GM19193 (cell line): ENCODE measurements around the gene SLC8A1.

Experiments used
- POLR2A ChIP-seq: IDR thresholded peaks from 4 replicates; pipeline ENCODE4 v1.6.1; 2011; ENCODE audit not compliant: insufficient read depth, insufficient read length; ENCODE audit errors: extremely low read depth

The SLC8A1 gene

DNA sequence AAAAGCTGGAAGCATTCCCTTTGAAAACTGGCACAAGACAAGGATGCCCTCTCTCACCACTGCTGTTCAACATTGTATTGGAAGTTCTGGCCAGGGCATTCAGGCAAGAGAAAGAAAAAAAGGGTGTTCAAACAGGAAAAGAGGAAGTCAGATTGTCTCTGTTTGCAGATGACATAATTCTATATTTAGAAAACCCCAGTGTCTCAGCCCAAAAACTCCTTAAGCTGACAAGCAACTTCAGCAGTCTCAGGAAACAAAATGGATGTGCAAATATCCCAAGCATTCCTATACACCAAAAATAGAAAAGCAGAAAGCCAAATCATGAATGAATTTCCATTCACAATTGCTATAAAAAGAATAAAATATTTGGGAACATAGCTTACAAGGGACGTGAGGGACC lies 11.1 kb downstream of the SLC8A1 start:
- no peak for TF ChIP-seq POLR2A

DNA sequence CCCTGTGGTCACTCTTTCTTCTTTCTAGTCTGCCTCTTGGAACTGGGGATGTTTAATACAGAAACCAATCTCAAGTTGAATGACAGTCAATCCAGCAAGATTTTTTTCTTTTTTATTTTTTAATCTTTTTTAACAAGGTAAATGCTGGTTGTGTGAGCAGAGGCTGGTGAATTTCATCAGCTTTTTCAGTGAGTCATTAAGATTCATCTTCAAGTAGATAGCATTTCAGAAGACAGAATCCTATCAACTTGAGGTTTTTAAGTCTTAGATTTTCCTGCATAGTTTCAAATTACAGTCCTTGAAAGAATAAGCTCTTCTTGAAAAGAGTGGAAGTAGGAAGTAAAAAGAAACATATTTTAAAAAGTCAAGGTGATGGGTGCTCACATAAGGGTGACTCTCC lies 12.4 kb downstream of the SLC8A1 start:
- TF ChIP-seq POLR2A: no peak

DNA sequence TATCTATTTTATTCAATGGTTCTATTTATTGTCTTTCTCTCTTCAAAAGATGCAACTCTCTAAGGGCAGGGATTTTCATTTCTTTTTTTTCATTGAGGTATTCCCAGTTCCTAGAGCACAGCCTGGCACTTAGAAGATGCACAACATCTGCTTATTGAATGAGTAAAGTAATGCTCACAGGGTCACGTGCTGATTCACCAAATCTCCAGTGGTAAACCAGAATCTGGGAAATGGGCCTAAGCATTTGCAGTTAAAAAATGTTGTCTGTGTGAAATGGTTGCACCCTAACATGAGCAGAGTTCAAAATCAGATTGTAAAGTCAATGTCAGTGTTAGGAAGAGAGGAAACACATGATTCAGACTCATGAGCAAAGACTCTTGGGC lies 15.8 kb downstream of the SLC8A1 start:
- no peak for TF ChIP-seq POLR2A

DNA sequence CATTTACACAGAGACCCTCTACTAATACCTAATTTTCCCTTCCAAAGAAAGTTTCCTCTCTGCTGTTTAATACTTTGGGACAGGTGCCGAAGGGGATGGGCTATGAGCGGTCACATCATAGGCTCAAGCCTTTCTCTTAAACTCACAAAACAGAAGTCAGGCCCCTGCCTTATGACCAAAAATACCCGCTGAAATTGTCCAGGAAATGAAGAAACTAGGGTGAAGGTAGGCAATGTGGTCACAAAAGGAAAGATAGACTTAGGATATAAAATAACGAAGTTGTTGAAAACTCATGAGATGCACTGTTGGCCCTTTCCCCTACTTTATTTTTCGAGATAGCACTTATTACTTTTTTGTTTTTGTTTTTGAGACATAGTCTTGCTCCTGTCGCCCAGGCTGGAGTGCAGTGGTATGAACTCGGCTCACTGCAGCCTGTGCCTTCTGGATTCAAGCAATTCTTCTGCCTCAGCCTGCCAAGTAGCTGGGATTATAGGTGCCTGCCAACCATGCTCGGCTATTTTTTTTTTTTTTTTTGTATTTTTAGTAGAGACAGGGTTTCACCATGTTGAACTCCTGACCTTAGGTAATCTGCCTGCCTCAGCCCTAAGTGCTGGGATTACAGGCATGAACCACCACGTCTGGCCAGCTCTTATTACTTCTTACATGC lies 16.3 kb downstream of the SLC8A1 start:
- no peak for TF ChIP-seq POLR2A

DNA sequence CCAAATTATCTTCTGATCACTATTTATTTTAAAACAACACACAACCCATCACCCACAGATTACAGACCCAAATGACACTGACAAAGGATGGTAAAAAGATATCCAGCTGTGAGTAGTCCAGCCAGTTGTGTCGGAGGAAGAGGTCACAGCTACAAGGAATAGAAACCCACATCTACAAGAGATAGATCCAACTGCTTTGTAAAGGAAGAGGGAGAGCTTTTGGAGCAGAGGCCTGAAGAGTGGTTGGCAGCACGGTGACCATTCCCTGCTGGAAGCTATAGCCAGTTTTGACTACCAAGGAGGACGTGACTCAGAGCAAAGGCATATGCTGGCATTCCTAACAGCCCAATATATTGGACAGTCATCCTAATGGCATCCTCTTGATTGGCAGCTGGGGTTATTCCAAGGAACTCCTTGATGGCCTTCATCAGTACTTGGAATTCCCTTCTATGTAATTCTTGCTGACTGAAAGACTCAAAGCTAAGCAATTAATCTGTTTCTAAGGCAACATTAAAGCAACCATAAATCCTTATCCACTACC lies 17.1 kb downstream of the SLC8A1 start:
- TF ChIP-seq POLR2A: no peak

DNA sequence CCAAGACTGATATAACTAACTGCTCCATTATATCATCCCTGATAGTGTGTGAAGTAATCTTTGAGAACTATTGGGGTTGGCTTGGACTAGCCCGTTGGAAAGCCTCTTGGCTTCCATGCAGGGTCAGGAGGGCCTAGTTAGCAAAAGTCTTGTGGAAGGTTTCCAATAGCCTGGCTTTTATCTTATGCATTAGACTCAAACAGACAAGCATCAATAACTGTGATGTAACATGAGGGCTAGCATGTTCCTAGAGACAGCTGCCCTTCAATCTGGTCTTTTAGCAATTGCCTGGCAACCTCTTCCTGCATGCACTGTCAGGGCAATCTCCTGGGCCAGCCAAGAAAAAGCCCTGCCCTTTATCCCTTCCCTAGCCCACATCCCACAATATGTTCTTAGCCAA lies 18.2 kb downstream of the SLC8A1 start:
- TF ChIP-seq POLR2A: no peak

DNA sequence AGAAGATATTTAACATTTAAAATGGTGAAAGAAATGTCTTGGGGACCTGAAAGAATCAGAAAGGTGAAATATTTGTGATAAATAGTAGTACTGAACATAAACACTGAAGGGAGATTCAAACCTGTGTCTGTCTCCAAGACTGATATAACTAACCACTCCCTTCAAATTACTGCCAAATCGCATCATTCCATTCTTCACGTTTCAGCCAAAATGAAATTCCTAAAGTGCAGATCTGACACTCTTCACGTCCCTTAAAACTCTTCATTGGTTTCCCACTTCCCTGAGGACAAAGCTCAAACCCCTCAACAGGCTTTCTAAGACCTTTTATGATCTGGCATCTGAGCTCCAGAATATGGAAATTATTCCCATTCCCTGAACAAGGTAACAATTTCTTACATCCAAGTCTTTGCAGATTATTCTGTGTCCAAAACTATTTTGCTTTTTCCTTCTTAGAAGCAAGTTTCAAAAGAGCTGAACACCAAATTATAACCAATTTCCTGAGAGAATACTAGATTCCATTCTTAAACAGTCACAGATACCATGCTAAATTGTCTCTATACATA lies 18.9 kb downstream of the SLC8A1 start:
- no peak for TF ChIP-seq POLR2A

DNA sequence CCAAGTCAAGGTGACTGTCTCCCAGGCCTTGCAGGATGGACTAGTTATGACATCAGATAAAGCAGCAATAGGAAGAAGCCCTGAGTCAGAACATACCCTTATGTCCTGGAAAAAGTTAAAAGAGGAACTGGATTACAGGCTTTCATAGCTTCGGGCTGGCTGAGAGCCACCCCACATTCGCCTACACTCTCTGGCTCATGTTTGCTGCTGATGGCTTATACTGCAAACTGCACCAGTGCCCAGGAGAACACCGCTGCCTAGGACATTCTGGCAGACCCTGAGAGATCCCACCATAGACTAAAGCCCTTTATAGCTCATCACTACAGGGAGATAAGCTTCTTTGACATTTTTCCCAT lies 20.3 kb downstream of the SLC8A1 start:
- no peak for TF ChIP-seq POLR2A

DNA sequence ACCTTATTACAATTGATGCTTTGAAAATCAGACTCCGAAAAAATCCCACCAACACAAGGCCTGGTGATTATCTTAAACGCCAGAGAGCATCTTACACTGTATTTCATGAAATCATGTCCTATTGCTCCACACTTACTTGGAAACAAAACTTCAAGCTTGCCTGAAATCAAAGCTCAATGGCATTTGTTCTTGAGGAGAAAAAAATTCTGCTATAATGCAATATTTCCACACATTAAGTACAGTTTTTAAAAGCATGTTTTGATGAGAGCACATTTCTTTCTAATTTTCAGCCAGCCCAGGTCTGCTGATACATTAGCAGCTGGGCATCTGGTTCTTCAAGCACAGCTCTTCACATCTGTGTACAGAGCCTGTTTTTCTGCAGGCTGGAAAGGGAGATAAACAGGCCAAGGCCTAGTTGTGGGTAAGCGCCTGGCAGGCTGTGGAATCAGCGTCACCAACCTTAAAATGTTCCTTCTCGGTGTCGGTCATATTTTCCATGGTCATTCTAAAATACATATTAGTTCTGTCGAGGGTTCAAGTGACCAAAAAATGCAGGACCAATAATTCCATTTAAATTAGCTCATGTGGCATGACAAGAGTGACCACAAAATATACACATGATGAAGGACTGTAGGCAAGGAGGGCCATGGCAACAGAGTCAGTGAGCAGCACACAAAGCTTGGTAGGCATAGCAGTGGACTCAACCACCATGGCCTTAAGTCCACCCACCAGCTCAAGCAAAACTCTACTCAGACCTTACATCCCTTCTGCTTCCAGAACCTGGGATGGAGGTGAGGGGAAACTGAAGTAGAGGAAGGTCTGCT lies 20.9 kb downstream of the SLC8A1 start:
- no peak for TF ChIP-seq POLR2A

DNA sequence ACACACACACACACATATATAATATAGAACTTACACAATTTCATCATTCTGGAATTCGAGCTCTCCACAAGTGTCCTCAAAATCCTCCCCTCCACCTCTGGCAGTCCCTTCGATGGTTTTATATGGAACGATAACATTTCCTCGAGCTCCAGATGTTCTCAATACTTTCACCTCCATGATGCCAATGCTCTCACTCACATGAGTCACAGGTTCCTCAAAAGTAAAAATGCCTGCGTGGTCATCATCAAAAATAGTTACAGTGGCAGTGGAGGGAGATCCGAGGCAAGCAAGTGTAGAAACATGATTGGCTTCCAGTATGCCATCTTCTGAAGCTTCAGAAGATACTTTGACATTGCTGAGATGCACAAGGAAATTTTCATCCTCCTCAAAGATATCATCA lies 23.5 kb downstream of the SLC8A1 start:
- TF ChIP-seq POLR2A: no peak

DNA sequence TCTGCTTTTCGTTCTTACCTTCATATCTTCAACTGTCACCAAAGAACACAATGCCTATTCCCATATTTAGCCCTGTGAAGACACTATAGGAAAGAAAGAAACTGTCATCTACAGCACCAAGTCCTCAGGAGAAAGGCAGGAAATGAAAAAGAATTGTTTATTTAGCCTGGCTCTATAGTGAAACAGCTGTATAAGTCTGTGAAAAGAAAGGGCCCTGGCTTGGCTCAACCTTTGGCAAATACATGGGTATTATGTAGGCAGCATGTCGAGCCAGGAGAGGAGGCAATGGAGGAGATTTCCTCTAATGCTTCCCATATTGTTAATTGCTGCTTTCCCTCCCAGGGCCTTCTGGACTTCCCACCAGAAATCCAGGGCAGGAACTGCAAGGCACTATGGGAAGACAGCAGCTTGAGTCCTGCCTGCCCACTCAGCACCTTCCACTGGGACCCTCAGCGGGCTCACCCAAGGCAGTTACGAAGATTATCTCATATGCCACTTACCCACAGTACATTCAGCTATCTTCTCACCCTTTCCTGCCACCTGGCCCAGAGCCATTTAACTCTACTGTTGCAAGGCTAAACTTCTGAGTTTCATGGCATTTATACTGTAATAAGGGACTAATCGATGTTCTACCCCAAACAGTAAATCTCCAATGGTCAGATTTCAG lies 30.1 kb downstream of the SLC8A1 start:
- no peak for TF ChIP-seq POLR2A

DNA sequence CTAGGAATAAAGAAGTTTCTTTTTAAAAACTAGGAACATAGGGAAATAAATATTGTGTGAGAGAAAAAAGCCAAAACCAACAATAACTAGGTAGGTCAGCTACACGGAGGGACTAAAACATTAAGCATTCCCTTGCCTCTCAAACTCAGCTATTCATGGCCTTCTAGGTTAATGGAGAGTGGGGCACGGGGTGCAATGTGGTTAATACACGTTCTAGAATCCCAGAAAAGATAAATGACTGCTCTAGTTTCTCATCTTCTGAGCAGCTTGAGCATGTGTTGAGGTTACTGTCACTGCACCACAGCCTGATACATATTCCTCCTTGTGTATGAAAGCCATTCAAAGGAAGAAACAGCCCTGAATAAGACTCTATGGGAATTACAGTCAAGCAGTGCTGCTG lies 31.4 kb downstream of the SLC8A1 start:
- TF ChIP-seq POLR2A: no peak

DNA sequence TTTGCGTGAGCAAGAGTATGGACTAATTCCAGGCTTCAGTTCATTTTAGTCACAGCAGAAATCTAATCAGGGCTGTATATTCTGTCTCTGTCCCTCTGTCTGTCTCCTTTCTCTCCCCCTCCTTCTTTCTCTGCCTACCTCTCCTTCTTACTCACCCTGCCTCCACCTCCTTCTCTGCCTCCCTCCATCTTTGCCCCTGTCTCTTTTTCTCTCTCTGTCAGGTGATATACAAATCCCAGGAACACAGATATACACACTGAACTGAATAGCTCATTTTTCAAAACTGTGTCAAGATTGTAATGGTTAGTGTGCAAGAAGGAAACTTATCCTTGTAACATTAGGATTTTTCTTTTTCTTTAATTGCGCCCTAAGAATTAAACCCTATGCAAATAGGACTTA lies 32.5 kb downstream of the SLC8A1 start:
- no peak for TF ChIP-seq POLR2A

DNA sequence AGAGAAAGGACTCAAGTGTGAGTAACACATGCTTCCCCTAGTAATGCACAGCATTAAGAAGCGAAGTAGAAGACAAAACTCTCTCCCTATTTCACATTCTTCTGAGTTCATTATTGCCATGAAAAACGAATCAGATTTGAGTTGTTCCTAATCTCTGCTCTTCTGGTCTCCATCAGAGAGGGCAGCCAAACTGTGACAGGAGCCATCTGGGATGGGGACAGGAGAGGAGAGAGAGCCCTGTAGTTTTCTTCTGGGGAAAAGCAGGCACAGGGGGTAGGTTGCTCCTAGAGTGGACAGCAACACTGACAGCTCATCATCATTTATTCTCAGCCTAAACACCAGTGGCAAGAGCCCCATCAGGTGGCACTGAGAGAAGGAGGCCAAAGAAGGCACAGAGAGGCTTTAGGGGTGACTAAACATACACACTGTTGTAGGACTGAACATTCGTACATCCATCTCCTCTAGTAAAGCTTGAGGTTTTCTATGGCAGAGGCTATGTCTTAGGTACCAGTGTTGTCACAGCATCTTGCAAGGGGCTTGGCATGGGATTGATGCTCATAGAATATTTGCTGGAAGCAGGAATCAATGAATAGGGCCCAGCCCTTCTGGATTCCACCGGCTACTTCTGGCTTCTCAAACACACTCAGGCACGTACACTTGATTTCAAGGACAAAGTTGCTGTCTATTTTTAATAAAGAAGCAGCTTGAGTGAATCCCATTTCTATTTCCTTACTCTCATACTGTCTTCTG lies 33.1 kb downstream of the SLC8A1 start:
- no peak for TF ChIP-seq POLR2A

DNA sequence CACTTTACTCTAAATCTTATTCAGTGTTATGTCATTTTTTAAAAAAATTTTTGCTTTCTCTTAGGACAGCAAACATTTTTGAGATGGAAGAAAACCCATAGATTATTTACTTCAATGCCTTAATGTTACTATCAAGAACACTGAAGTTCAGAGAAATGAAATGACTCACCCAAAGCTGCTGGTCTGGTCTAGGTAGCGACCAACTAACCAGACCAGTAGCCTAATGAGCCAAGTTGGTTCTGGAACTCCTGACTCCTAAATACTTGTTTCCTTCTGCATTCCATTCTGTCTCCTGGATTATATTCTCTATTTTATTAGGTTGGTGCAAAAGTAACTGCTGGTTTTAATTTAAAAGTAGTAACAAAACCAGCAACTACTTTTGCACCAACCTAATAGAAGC lies 35.4 kb downstream of the SLC8A1 start:
- no peak for TF ChIP-seq POLR2A

DNA sequence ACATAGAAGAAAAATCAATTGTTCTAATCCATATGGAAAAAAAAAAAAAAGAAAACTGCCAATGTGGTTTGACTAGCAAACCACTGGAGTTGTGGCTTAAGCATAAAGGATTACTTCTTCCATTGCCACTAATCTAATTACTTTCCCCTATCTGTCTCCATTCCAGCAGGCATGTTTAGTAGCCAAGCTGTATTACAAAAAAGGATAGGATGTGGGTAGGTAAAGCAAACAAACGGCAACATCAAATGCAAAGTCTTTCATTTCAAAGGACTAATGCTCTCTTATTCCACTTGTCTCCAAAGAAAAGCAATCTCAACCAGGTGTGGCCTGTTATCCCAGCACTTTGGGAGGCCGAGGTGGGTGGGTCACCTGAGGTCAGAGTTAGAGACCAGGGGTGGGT lies 36.5 kb downstream of the SLC8A1 start:
- no peak for TF ChIP-seq POLR2A

DNA sequence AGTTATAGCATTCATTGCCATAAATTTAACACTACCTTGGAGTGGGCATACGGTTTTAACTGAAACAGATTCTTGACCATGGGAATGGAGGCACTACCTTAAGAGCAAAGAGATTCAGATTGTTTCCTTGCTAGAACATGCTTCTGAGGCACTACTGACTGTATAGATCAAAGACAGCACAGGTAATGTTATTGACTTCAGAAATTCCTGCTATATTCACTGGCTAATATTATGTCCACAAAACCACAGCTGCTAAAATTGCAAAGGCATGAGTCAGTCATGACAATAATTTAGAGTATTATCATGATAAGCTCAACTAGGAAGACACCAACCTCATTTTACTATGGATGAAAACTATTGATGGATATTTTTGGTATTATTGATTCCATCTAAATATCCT lies 39.4 kb downstream of the SLC8A1 start:
- TF ChIP-seq POLR2A: no peak
